Hematopoietic multipotent progenitor cell treated with erythropoietin and hydrocortisone succinate and interleukin-3 and kit ligand, for 6 days (in vitro differentiated cells): ENCODE measurements around the gene AVL9.
"Not testable (repeated sequence)": the region's sequence is repeated elsewhere in the genome, so short reads cannot be mapped to it uniquely, and the experiment has no call there.

Experiments
- DNase-seq: peaks from one replicate; pipeline ENCODE4 v3.0.0-alpha.2; 2015

Gene AVL9

GRCh38 chr7:32495298-32496051 is at the start of gene AVL9:
AVL9 (plus strand) TSS chr7:32495489; CDS start chr7:32495710, 221 bp downstream.
- DNase-seq: peak; percentile 98

- no peak for DNase-seq
Measured at GRCh38 chr7:32447218-32447617, 48.1 kb upstream of the AVL9 start.

GRCh38 chr7:32453341-32454011 is 41.8 kb upstream of the AVL9 start:
- no peak for DNase-seq

GRCh38 chr7:32458025-32458424 is 37.3 kb upstream of the AVL9 start:
- DNase-seq: no peak

- DNase-seq: no peak
Measured at GRCh38 chr7:32459788-32460187, 35.5 kb upstream of the AVL9 start.

GRCh38 chr7:32461484-32461883 is 33.8 kb upstream of the AVL9 start:
- DNase-seq: no peak

GRCh38 chr7:32462451-32462850 is 32.8 kb upstream of the AVL9 start:
- DNase-seq: no peak

- no peak for DNase-seq
Measured at GRCh38 chr7:32462977-32463376, 32.3 kb upstream of the AVL9 start.

- DNase-seq: not testable (repeated sequence)
Measured at GRCh38 chr7:32464641-32465416, 30.5 kb upstream of the AVL9 start.

GRCh38 chr7:32470004-32470403 is 25.3 kb upstream of the AVL9 start:
- DNase-seq: not testable (repeated sequence)

GRCh38 chr7:32470871-32471270 is 24.4 kb upstream of the AVL9 start:
- DNase-seq: no peak

- DNase-seq: no peak
Measured at GRCh38 chr7:32472015-32472414, 23.3 kb upstream of the AVL9 start.

- DNase-seq: no peak
Measured at GRCh38 chr7:32474008-32474407, 21.3 kb upstream of the AVL9 start.

GRCh38 chr7:32476816-32477648 is 18.3 kb upstream of the AVL9 start:
- no peak for DNase-seq

- no peak for DNase-seq
Measured at GRCh38 chr7:32477649-32477980, 17.7 kb upstream of the AVL9 start.

- peak; percentile 79 for DNase-seq
Measured at GRCh38 chr7:32479574-32480200, 15.6 kb upstream of the AVL9 start.

GRCh38 chr7:32481176-32481575 is 14.1 kb upstream of the AVL9 start:
- no peak for DNase-seq

- DNase-seq: peak; percentile 61
Measured at GRCh38 chr7:32481921-32482320, 13.4 kb upstream of the AVL9 start.

- DNase-seq: no peak
Measured at GRCh38 chr7:32489788-32490126, 5.5 kb upstream of the AVL9 start.

- peak; percentile 98 for DNase-seq
Measured at GRCh38 chr7:32490127-32490796, 5.0 kb upstream of the AVL9 start, which contains the start of gene LSM5. LSM5 (minus strand) TSS chr7:32490380; CDS start chr7:32490365, 15 bp downstream.

GRCh38 chr7:32494946-32495297 is 367 bp upstream of the AVL9 start:
- no peak for DNase-seq
